Left hindlimb (tissue), 1 donor: ENCODE data around the gene SLC25A2.
"Not testable (repeated sequence)": the region's sequence is repeated elsewhere in the genome, so short reads cannot be mapped to it uniquely, and the experiment has no call there.

Source experiments
- DNase-seq: peaks from one replicate; pipeline ENCODE4 v3.0.0-alpha.2; 2018

SLC25A2 gene

DNA sequence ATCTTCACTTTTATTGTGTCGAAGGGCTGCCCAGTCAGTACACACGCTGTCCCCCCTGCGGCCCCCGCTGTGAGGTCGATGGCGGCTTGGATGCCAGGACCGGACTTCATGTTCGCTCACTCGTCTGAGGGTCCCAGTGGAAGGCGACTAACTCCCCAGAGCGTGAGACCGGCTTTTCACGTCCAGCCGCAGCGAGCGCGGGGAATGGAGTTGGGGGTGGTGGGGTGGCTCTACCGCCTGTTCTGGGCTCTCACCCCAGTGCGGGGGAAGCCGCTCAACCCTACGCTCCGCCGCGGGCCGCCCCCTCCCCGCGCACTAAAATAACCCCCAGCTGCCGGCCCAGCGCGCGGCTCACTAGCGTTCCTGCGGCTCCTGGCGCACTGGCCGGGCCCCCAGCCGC, at the start of gene SLC25A2:
TSS of gene SLC25A2 (minus strand) at position 294 of the 400 bp plus-strand sequence. CDS start at position 110, 184 bp downstream.
- no peak for DNase-seq

DNA sequence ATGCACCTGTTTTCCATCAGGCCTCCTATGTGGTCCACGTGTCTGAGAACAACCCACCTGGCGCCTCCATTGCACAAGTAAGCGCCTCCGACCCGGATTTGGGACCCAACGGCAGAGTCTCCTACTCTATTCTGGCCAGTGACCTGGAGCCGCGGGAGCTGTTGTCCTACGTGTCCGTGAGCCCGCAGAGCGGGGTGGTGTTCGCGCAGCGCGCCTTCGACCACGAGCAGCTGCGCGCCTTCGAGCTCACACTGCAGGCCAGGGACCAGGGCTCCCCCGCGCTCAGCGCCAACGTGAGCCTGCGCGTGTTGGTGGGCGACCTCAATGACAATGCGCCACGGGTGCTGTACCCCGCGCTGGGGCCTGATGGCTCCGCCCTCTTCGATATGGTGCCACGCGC, 47.7 kb upstream of the SLC25A2 start:
- no peak for DNase-seq

DNA sequence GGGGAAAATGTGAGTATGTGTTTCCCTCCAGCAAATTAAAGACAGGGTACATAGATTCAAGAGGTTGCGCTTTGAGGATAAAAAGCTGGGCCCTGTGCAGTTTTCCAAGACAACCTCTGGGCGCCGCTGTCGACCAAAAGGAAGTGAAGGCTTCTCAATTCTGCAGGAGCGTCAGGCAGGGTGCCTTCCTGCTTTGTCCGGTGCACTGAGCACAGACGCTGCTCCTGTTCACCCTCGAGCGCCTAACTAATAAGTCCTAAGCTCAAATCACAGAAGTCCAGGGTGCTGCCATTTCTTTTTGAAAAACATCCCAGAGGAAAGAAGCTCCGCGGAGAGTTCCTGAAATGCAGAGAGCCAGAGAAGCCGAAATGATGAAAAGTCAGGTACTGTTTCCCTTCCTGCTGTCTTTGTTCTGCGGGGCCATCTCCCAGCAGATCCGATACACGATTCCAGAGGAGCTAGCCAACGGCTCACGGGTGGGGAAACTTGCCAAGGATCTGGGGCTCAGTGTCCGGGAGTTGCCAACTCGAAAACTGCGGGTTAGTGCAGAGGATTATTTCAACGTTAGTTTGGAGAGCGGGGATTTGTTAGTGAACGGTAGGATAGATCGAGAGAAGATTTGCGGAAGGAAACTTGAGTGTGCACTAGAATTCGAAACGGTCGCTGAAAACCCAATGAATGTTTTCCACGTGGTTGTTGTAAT, 46.2 kb upstream of the SLC25A2 start, which contains the start of gene PCDHGB1:
TSS of gene PCDHGB1 (plus strand) at position 183 of the 703 bp plus-strand sequence. CDS start at position 345, 162 bp downstream.
- DNase-seq = no peak

DNA sequence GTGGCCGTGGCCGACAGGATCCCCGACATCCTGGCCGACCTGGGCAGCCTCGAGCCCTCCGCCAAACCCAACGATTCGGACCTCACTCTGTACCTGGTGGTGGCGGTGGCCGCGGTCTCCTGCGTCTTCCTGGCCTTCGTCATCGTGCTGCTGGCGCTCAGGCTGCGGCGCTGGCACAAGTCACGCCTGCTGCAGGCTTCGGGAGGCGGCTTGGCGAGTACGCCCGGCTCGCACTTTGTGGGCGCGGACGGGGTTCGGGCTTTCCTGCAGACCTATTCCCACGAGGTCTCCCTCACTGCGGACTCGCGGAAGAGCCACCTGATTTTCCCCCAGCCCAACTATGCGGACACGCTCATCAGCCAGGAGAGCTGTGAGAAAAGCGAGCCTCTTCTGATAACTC, 42.2 kb upstream of the SLC25A2 start:
- DNase-seq = not testable (repeated sequence)

DNA sequence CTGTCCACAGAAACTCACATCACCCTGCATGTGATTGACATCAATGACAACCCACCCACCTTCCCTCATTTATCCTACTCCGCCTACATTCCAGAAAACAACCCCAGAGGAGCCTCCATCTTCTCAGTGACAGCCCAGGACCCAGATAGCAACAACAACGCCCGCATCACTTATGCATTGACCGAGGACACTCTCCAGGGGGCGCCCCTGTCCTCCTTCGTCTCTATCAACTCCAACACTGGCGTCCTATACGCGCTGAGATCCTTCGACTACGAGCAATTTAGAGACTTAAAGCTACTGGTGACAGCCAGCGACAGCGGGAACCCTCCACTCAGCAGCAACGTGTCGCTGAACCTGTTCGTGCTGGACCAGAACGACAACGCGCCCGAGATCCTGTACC, 41.5 kb upstream of the SLC25A2 start:
- no peak for DNase-seq

DNA sequence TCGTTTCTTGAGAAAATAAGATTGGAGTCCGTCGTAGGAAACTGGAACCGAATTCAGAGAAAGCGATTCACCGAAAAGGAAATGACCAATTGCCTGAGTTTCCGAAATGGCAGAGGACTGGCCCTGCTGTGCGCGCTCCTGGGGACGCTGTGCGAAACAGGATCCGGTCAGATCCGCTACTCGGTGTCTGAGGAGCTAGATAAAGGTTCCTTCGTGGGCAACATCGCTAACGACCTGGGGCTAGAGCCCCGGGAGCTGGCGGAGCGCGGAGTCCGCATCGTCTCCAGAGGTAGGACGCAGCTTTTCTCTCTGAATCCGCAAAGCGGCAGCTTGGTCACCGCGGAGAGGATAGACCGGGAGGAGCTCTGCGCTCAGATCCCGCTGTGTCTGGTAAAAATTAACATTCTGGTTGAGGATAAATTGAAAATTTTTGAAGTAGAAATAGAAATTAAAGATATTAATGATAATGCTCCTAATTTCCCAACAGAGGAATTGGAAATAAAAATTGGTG, 40.2 kb upstream of the SLC25A2 start:
- DNase-seq = no peak

DNA sequence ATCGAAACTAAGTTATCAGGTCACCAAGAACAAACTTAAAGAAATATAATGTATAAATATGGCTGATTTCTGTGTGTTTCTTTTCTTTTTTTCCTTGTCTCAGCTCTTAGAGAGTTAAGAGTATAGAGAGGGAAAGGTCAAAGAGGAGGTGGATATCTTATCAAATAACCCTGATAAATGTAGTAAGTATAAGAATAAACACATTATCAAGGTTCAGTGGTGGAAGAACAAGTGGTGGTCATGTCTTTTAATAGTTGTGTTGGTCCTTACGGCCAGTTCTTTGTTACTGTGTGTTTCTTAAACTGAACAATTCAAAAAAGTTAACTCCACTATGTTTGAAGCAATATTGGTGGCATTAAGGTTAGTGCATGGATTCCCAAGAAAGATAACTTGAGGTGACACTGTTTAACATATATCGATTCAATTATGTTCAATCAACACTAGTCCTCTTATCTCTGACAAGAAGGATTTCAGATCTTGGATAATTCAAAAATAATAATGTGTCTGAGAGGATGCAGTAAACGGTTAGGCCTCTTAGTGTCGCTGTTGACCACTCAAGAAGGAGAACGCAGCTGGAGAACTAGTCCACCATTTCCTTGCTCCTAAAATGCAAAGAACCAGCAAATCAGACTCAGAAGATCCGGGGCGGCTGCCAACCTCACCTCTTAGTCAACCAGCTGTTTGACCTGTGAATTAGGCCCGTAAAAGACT, 39.5 kb upstream of the SLC25A2 start, which contains the start of gene PCDHGA3:
TSS of gene PCDHGA3 (plus strand) at position 588 of the 711 bp plus-strand sequence. CDS start 205 bp downstream, outside the sequence.
- DNase-seq = no peak

DNA sequence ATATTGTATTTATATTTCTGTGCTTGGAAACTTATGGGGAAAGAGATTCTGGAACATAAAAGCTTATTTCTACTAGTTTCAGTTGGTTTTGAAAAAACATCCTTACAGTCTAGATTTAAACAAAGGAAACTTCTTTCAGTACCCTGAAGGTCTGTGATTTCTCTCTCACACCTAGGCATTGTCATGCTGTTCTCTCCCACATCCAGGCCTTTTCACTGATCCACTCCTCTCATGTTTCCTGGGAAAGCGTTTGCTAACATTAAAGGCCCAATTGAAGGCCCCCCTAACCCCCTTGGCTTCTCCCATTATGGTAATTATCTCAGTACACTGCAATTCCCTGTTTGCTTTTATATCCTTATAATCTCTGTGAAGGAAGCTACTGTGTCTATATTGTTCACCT, 38.9 kb upstream of the SLC25A2 start:
- DNase-seq = no peak

DNA sequence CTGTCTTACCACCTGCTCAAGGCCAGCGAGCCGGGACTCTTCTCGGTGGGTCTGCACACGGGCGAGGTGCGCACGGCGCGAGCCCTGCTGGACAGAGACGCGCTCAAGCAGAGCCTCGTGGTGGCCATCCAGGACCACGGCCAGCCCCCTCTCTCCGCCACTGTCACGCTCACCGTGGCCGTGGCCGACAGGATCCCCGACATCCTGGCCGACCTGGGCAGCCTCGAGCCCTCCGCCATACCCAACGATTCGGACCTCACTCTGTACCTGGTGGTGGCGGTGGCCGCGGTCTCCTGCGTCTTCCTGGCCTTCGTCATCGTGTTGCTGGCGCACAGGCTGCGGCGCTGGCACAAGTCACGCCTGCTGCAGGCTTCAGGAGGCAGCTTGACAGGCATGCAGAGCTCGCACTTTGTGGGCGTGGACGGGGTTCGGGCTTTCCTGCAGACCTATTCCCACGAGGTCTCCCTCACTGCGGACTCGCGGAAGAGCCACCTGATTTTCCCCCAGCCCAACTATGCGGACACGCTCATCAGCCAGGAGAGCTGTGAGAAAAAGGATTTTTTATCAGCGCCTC, 37.0 kb upstream of the SLC25A2 start:
- DNase-seq = not testable (repeated sequence)

DNA sequence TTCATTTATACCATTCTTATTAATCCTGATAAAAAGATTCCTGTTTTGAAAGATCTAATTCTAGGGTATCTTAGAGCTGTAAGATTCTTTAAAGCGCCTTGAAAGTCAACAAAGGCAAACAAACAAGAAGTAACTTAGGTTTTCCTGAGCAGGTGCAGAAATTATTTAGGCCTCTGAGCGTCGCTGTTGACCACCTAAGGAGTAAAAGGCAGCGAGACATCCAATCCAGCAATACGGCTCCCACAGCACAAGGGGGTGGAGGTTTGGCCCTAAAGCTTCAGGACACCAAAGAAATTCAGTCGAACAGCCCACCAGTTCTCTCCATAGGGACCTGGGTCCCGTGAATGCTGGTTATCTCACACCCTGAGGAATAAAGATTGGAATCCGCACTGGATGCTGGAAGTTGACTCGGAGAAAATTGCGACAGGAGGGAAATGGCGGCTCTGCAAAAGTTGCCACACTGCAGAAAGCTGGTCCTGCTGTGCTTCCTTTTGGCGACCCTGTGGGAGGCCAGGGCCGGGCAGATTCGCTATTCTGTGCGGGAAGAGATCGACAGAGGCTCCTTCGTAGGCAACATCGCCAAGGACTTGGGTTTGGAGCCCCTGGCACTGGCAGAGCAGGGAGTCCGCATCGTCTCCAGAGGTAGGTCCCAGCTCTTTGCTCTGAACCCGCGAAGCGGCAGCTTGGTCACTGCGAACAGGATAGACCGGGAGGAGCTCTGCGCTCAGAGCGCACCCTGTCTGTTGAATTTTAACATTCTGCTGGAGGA, 34.9 kb upstream of the SLC25A2 start, which contains the start of gene PCDHGA2:
TSS of gene PCDHGA2 (plus strand) at position 223 of the 769 bp plus-strand sequence.
- DNase-seq = no peak

DNA sequence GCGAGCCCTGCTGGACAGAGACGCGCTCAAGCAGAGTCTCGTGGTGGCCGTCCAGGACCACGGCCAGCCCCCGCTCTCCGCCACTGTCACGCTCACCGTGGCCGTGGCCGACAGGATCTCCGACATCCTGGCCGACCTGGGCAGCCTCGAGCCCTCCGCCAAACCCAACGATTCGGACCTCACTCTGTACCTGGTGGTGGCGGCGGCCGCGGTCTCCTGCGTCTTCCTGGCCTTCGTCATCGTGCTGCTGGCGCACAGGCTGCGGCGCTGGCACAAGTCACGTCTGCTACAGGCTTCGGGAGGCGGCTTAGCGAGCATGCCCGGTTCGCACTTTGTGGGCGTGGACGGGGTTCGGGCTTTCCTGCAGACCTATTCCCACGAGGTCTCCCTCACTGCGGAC, 28.7 kb upstream of the SLC25A2 start:
- DNase-seq = not testable (repeated sequence)

DNA sequence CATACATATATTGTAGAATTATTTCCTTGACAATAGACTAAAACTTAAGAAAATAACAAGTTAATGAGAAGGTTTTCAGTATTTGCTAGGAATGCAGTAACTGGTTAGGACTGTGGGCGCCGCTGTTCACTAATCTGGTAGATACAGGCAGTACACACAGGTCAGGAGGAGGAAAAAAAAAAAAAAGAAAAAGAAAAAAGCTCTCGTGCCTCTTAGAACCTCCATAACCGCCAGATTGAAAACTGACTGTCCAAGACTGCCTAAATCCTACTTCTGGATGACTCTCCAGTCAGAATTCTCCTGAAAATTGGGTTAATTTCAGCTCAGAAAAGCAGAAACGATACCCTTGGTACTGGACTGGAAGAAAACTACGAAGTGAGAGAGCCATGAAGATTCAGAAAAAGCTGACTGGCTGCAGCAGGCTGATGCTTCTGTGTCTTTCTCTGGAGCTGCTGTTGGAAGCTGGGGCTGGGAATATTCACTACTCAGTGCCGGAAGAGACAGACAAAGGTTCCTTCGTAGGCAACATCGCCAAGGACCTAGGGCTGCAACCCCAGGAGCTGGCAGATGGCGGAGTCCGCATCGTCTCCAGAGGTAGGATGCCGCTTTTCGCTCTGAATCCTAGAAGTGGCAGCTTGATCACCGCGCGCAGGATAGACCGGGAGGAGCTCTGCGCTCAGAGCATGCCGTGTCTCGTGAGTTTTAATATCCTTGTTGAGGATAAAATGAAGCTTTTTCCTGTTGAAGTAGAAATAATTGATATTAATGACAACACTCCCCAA, 26.6 kb upstream of the SLC25A2 start, which contains the start of gene PCDHGA1:
TSS of gene PCDHGA1 (plus strand) at position 216 of the 782 bp plus-strand sequence.
- no peak for DNase-seq

DNA sequence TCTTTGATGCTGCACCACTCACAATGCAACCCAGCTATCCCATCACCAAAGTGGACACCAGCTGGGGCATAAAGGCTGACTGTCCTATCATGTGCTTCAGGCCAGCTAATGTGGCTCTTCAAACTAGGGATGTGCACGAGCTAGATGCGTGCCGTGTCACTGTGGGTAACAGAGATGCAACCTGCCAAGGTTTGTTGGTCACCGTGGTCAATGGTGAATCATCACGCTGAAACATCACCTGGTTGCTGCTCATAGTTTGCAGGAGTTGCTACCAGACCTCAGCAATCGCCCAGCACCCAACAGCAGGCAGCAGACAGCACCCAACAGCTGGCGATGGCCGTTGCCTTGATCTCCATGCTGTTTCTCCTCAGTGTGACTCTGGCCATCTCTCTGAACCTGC, 24.4 kb upstream of the SLC25A2 start:
- no peak for DNase-seq

DNA sequence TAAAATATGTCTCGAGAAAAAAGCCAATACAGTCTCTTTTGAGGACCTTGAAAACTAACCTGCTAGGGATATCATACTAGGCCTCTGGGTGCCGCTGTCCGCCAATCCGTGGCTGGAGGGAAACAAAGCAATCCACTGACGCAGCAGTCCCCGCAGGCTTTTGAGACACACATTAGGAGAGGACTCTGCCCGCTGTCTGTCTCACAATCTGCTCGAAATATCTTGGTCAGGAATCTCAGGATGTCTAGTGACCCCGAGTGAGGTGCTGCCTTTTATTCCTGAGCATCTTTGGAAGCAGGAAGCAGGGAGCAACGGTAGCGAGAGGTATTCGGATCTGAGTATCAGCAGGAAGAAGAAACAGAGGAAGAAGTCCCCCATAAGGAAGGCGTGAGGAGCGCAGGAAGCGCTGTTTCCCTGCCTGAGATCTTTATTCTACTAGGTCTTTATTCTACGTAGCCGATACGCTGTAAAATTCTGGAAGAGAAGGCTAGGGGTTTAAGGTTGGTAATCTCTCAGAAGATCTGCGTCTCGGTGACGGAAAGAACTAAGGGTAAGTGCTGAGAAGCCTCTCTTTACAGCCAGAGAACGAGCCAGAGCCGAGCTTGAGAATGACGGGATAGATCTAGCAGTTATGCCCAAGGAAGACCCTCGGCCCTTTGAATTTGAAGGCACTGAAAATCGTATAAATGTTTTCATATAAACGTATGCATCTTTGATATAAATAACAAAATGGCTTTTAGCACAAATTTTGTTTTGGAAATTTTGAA, 22.4 kb upstream of the SLC25A2 start:
- DNase-seq = peak; percentile 46

DNA sequence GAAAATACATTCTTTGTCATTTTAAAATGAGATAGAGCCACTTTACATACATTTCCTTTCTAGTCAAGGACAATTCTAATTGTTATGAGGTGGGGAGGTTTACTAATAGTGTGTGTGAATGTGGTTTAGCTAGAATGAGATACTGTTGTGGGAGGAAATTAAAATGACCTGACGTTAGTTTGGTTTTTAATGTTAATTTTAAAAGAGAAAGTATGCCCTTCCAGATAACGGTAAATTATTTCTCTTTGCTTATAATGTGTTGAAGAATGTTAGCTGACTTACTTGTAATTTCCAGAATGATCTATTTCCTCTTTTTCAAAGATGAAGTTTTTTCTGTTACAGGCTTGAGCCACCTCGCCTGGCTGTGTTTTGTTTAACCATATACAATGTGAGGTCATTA, 18.4 kb upstream of the SLC25A2 start:
- DNase-seq = no peak

DNA sequence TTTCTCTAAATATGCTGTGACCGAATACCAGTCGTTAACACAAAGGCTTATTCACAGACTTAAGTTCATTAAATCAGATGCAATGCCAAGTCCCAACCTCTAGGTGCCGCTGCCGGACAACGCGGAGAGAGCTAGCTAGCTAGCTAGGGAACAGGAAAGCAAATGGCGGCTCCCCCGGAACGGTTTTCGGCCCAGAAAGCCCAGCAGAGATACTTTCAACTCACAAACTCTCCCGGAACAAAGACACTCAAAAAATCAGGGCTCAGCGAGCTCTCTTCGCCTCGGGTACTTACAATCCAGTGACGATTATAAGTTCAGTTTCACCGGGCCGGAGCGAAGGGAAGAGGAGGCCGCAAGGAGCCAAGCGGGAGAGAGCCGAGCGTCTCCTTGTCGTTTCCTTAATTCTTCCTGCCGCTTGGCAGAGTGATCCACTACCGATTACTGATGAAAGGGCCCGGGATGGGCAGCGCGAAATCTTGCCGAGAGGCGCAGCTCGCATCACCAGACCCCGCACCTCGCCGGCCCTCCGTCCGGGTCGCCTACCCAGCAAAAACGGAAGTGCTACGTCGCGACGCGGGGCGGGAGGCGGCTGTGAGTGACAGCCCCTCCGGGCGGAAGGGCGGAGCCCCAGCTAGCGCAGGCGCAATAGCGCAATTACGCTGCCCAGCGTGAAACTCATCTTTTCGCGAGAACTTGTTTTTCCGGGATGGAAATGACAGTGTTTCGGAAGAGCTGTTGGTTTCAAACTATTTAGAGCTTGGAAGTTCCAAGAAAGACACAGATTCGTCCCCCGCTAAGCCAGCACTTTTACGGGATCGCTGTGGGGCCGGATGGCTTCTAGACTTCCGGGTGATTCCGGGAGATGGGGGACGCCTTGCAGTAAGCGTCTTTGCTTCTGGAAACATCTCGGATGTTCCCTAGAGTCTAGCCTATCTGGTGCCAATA, 16.6 kb upstream of the SLC25A2 start, which contains the start of gene TAF7:
TSS of gene TAF7 (minus strand) at position 560 of the 945 bp plus-strand sequence. CDS start 740 bp downstream, outside the sequence.
- peak; percentile 92 for DNase-seq

DNA sequence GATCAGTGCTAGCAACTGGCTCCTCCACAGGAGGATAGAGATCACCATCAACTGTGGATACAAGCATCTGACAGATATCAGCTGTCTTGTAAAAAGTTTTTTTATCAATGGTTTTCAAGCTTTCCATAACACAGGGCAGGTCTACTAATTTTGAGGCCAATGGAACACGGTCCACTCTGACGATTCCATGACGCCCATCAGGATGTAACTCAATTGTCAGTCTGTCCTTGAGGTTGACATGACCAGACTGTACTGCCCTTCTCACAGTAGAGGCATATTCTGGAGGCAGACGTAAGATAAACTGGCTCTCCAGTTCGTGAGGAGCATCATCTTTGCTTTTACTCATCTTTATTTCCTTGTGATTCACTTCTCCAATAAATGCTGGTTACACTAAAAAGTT, 15.8 kb upstream of the SLC25A2 start:
- no peak for DNase-seq

DNA sequence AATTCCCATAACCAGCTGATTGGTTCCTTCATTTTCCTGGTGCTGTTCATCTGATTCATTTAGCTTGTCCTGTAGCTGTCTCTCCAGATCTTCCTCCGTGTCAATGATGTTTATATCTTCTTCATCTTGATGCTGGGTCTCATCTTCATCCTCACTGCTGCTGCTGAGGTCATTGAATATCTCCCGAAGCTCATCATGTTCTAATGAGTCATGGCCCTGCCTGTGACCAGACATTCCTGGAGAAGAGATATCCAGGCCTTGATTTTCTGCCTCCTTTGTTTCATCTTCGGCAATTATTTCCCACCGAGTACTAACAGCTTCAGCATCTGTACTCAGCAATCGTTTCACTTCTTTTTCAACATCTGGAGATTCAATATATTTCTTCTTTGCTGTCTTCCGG, 15.4 kb upstream of the SLC25A2 start:
- DNase-seq = no peak

DNA sequence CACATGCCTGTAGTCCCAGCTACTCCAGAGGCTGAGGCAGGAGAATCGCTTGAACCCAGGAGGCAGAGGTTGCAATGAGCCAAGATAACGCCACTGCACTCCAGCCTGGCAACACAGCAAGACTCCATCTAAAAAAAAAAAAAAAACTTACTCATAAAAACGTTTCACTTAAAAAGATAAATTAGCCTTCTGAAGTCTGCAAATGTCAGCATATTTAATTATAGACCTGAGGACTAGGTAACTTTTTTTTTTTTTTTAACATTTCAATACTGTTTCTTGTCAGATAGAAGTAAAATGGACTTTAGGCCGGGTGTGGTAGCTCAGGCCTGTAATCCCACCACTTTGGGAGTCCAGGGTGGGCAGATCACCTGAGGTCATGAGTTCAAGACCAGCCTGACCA, 13.1 kb upstream of the SLC25A2 start:
- not testable (repeated sequence) for DNase-seq

DNA sequence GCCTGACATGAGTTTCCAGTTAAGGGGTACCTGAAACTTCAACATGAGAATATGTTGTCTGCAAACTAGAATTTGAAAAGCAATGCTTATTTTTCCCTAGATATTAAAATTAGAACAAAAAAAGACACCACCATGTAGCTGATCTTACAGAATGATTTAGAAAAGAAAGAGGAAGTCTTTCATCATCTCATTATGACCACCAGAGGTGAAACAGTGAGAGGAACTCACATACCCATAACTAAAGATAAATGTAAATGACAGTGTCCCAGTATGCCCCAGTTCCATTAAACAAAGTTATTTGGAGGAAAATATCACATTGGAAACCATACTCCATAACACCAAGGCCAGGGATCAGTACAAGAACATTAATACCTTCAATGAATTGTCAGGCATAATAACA, 9.9 kb upstream of the SLC25A2 start:
- no peak for DNase-seq
